HG02763 (cell line): ENCODE data around the gene ADGRV1.

Experiments used
- ATAC-seq: cut with Tn5 transposase; IDR thresholded peaks from one replicate; pipeline ENCODE4 v1.9.1; 2021; ENCODE audit warnings: mild to moderate bottlenecking, moderate library complexity; ENCODE audit not compliant: unreplicated experiment

The ADGRV1 gene

GRCh38 chr5:91123291-91123690 is 564.7 kb downstream of the ADGRV1 start:
- no peak for ATAC-seq

- no peak for ATAC-seq
Observed at GRCh38 chr5:91123901-91124300, 565.3 kb downstream of the ADGRV1 start.

DNA sequence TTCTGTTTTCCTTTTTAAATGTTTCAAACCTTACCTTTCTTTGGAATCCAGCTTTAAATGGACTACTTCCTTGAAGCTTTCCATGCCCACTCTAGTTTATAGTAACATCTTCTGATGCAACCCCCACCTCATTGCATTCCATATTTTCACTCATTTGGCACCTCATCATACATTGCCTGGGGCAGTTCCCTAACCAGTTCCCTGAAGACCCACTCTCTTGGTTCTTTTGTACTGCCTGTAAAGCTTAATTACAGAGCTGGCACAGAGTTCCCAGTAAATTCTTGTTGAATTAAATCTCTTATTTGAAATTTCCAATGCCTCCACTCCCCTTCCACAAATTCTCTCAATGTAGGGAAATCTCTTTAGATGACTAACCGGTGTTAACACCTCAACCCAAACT is 567.3 kb downstream of the ADGRV1 start:
- ATAC-seq: no peak

DNA sequence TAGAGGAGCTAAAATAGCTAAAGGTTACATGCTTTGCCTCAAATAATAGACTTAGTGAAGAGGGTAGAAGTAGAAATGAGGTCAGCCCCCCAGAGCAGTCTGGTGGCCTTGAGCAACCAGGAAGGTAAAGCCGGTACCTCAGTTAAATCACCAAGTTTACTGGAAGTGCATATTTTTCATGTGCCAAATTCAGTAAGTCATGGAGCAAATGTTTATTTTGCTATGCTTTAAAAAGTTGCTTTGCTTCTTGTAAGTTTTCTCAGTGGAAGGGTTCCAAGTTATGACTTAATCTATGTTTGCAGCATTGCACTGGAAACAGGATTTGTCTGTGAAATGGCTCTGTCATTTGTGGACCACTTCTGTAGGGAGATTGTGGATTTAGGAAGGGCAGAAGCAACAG is 567.9 kb downstream of the ADGRV1 start:
- ATAC-seq: no peak

DNA sequence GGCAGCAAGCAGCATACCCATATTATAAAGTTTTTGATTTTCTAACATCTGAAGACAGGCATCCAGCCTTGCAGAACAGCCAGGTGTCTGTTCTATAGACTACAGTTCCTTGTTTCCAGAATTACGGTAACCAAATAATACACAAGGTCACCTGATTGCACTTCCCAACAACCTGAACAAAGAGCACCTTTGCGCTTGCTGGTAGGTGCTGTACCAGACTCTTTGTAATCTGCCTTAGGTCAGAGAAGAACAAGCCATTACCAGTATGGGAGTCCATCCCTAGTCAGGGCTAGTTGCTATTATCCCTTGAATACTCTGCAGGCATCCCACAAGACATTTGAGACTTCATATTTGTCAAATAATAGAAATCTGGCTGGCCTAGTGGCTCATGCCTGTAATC is 568.3 kb downstream of the ADGRV1 start:
- no peak for ATAC-seq

GRCh38 chr5:91127456-91128081 is 569.0 kb downstream of the ADGRV1 start:
- no peak for ATAC-seq

- no peak for ATAC-seq
Observed at GRCh38 chr5:91128604-91129003, 570.0 kb downstream of the ADGRV1 start.

- ATAC-seq: no peak
Observed at GRCh38 chr5:91129748-91130147, 571.2 kb downstream of the ADGRV1 start.

- ATAC-seq: no peak
Observed at GRCh38 chr5:91130759-91131158, 572.2 kb downstream of the ADGRV1 start.

GRCh38 chr5:91132550-91132949 is 574.0 kb downstream of the ADGRV1 start:
- peak; percentile 56 for ATAC-seq

DNA sequence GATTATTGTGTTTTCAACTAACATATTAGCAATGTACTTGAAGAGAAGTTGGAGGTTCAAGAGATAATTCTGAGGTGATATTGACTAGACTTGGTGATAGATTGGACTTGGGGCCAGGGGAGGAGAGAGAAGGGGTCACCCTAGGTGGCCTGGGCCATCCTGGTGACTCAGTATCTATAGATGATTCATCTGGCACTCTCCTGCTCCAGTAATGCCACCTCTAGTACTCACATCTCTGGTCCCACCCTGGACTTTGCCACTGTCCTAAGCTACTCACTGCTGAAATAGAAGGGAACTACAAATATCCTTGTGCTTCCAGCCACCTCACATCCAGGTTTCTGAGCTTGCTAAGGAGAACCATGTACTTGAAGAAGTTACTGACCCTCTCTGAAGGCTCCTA is 574.6 kb downstream of the ADGRV1 start:
- ATAC-seq: no peak

DNA sequence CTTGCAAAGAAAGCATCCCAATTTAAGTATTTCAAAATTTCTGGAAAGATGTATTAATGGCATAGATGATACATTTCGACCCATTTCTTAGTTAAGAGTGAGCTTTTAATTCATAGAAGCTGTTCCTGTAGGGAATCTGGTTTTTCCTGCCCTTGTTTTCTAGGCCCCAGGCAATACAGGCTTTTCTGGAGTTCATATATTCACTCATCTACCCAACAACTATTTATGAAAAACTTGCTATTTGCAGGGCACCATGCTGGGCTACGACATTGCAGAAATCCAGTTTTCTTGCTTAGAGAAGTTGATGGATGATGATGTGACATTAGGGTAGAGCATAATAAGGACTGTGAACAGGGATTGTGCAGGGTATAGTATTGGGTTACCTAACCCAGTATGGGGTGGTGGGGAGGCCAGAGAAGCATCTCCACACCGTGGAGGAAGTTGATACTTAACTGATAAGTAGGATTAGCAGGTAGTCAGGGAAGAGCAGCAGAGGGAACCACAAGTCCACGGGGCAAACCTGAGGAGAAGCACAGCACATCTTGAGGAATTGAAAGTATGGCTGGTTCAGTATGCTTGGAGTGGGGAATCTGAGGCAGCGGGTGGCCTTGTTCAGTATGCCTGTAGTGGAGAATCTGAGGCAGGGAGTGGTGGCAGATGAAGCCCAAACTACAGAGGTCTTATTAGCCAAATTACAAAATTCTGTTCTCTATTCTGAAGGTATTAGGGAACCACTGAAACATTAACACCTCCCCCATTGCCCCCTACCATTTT is 577.1 kb downstream of the ADGRV1 start:
- ATAC-seq: no peak

DNA sequence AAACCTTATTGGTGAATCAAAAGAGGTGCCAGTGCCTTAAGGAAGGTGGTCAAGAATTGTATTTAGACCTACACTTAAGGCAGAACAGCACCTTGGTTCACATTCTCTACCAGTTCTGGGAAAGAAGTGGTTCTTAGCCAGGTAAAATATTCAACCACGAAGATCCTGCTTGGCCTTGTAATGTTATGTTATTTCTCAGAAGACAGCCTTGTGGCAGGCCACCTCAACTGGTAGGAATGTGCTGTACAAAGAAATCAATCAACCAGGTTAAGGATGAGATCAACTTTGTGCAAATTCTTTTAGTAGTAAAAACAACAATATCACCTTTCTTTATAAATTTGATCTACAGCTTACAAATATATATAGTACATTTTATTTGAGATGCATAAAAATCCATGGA is 577.7 kb downstream of the ADGRV1 start:
- ATAC-seq: no peak

DNA sequence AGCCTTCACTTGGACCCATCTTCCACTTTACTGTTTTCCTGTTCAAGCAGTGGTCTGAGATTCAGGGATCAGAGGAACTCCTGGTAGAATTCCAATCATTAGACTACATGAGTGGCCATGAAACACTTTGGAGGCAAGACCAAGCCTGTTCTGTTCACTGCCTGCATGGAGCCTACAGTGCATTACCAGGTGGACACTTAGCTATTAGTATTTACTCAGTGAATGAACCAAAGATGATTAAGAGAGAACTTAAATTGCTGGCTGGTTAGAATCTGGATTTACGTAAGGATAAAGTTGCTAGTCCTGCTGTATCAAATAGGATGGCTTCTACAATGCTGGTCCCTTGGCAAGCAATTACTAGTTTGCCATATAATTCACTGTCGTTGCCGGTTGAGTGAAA is 579.0 kb downstream of the ADGRV1 start:
- no peak for ATAC-seq

DNA sequence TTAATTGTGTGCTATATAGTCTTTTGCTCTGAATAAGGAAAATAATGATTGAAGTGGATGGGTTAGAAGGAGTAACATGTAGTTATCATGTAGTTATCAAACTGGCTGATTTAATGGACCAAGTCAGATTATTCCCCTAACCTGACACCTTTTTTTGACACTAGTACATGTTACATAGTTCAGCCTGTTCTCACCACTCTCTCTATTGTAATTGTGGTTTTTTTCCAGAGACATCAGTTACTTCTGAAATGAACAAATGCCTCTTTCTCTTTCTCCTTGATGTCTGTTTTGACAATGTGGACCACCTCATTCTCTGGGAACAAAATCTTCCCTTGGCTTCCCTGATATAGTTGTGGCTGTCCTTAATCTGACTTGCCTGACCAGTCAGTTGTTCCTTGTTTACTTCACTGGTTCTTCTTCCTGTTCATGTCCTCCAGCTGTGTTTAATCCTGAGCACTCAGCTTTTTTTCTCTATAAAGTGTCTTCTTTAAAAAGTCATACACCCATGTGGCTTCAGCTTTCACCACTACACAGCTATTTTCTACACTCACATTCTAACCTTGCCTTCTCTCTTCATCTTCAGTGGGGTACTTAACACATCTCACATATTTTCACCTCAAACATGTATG is 581.1 kb downstream of the ADGRV1 start:
- ATAC-seq: no peak

GRCh38 chr5:91140657-91141056 is 582.1 kb downstream of the ADGRV1 start:
- ATAC-seq: no peak

DNA sequence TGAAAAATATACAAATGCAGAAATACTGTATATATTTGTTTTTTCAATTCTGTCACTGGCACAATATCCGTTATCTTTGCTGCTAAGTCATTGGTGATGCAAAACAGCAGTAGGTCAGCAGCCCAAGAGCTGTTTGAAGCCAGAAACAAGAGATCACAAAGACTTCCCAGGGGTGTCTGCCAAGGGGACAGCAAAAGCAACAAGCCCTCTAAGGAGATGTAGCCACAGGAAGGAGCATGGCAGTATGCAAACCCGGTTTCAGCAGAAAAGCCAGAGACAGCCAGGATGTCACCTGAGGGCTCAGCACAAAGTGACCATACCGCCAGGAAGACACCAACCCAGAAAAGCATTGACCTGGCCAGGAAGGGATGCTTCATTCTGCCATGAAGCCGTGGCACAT is 583.0 kb downstream of the ADGRV1 start:
- no peak for ATAC-seq

- no peak for ATAC-seq
Observed at GRCh38 chr5:91142386-91142785, 583.8 kb downstream of the ADGRV1 start.

DNA sequence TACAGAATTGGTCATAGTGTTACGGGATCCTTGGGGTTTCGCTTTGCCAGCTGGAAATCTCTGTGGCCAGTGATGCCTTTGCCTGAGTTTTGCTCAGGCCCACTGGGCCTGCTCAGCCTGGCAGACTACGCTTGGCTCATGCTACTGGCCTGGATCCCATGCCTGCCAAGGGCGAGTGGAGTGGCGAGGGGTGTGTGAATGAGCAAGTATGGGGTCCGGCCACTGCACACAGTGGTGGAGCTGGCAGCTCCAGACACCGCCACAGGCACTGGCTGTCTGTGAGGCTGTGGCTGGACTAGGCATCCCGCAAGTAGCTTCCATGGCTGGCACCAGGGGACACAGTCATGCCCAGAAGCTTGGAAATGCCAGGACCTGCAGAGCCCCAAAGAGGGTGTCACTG is 584.2 kb downstream of the ADGRV1 start:
- no peak for ATAC-seq

GRCh38 chr5:91143840-91144239 is 585.2 kb downstream of the ADGRV1 start:
- no peak for ATAC-seq

DNA sequence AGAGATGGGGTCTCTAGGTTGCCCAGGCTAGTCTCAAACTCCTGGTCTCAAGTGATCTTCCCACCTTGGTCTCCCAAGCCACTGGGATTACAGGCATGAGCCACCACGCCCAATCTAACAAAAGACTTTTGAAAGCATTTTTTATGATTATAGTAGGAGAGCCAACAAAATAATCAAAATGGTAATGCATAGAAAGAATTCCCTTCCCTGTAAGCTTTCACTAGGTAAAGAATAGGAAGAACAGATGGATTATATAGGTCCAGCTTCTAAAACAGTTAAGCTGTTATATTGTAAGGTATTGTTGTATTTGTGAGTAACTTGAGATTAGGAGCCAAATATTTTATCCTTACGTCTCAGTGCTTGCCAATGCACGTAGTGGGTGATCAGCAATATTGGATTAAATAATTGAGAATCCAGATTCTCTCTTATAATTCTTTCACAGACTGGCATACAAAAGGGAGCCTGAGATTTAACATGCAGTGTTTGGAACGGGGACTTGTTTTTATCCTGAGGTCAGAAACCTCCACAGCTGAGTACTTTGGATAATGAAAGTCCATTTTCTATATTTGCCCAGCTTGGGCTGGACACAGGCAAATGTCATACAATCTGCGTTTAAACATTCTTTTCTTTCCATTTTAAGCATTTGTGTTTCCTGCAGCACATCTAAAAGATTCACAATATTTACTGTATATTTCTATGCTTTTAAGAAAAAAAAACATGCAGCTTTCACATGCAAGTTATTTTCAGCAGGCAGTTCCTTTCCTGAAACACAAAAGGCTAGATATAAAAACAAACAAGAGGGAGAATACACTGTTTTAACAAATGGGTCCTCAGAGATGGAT is 586.1 kb downstream of the ADGRV1 start:
- ATAC-seq: no peak

DNA sequence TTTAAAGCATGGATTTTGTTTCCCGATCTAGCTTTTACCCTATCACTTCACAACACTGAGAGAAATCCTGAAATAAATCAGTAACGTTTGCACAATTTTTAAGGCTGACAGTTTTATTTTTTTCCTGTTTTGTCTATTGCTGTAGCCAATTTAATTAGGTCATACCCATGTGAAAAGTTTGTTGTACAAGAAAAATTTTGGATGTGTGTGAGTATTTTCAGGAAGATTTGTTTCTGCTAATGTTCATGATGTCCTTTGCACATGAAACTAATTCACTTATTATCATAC is 586.7 kb downstream of the ADGRV1 start:
- no peak for ATAC-seq
